Fibroblast of the aortic adventitia (primary cell): ENCODE results near the gene TTLL7. TPM values are rescaled to one million over a fixed set of nuclear protein-coding genes. Genes with fewer than 3 reads are reported as not detected.

Source experiments
- DNase-seq: peaks from one replicate; pipeline ENCODE4 v3.0.0-alpha.2; 2010; ENCODE audit warnings: low read depth
- H3K4me3 ChIP-seq: 2 replicates; pipeline ENCODE4 v1.5.1; 2011; ENCODE audit warnings: low read depth, mild to moderate bottlenecking, control low read depth, low read length, moderate library complexity
- CTCF ChIP-seq: IDR thresholded peaks from 2 replicates; pipeline ENCODE4 v1.5.1; 2011; ENCODE audit warnings: mild to moderate bottlenecking, low read length, control low read depth, inconsistent platforms; ENCODE audit not compliant: insufficient read depth
- total RNA-seq: library from RNA; depleted of rRNA; stranded (reverse); fragments of >200 nt; gene quantifications from 2 replicates; pipeline ENCODE4 v1.2.3, GENCODE V29; 2012; ENCODE audit warnings: low replicate concordance

TTLL7 gene
- total RNA-seq, 1 donor, result 20.9 TPM

GRCh38 chr1:83928396-83928795, 70.5 kb downstream of the TTLL7 start:
- TF ChIP-seq CTCF, result no peak
- no peak for DNase-seq

GRCh38 chr1:83927701-83928100, 71.2 kb downstream of the TTLL7 start:
- TF ChIP-seq CTCF, result no peak

More at GRCh38 chr1:83928396-83928795, 70.5 kb downstream of the TTLL7 start:
- H3K4me3 ChIP-seq, result no peak overlapping the region

GRCh38 chr1:83927061-83927460, 71.9 kb downstream of the TTLL7 start:
- H3K4me3 ChIP-seq, result no peak overlapping the region
- no peak for DNase-seq
- no peak for TF ChIP-seq CTCF

More at GRCh38 chr1:83927701-83928100, 71.2 kb downstream of the TTLL7 start:
- no peak for DNase-seq
- no peak overlapping the region for H3K4me3 ChIP-seq

- no peak for TF ChIP-seq CTCF
- H3K4me3 ChIP-seq, result no peak overlapping the region
- no peak for DNase-seq
Observed at GRCh38 chr1:83923553-83923952, 75.4 kb downstream of the TTLL7 start.

GRCh38 chr1:83922431-83922830, 76.5 kb downstream of the TTLL7 start:
- no peak for TF ChIP-seq CTCF
- no peak for DNase-seq
- no peak overlapping the region for H3K4me3 ChIP-seq

- no peak overlapping the region for H3K4me3 ChIP-seq
- no peak for DNase-seq
- TF ChIP-seq CTCF, result no peak
Observed at GRCh38 chr1:83920320-83920719, 78.6 kb downstream of the TTLL7 start.

- DNase-seq, result no peak
- no peak for TF ChIP-seq CTCF
- H3K4me3 ChIP-seq, result no peak overlapping the region
Observed at GRCh38 chr1:83919872-83920271, 79.1 kb downstream of the TTLL7 start.
